Esophagus squamous epithelium (tissue), 4 donors: ENCODE measurements around the gene TKFC.

ENCODE experiments used
- POLR2A ChIP-seq, 4 donors: fragments of 450-650 bp; IDR thresholded peaks; one replicate each; pipeline ENCODE4 v1.6.1; 2017; ENCODE audit warnings: antibody characterized with exemption in 4 of 4, mild to moderate bottlenecking in 4 of 4, moderate library complexity in 3 of 4
- TF ChIP-seq, protein P1 (sequence below), 6 experiments: fragments of 450-650 bp in 4 of 6; fragments of 200-600 bp in 2 of 6; sonication (generic) in 2 of 6; IDR thresholded peaks; one replicate each; pipeline ENCODE4 v1.5.1; 2016 to 2019; ENCODE audit warnings: antibody characterized with exemption in 6 of 6, mild to moderate bottlenecking in 4 of 6, moderate library complexity in 4 of 6

DNA sequence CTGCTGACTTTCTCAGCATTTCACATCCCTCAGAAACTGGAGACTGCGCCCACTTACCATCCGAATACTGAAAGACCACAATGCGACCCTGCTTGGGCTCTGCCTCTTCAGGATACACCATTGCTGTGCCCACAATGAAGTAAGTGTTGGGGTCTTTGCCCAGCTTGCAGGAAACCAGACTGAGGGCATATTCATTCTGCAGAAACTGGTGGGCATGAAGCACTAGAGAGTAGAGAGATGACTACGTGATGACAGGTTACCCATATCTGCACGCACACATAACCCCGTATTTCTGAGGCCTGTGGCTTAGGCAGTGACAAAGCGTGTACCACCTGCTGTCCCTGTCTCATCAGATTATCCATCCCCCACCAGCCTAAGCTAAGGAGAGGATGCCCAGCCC, 23.3 kb upstream of the TKFC start:
- TF ChIP-seq, protein P1, sequence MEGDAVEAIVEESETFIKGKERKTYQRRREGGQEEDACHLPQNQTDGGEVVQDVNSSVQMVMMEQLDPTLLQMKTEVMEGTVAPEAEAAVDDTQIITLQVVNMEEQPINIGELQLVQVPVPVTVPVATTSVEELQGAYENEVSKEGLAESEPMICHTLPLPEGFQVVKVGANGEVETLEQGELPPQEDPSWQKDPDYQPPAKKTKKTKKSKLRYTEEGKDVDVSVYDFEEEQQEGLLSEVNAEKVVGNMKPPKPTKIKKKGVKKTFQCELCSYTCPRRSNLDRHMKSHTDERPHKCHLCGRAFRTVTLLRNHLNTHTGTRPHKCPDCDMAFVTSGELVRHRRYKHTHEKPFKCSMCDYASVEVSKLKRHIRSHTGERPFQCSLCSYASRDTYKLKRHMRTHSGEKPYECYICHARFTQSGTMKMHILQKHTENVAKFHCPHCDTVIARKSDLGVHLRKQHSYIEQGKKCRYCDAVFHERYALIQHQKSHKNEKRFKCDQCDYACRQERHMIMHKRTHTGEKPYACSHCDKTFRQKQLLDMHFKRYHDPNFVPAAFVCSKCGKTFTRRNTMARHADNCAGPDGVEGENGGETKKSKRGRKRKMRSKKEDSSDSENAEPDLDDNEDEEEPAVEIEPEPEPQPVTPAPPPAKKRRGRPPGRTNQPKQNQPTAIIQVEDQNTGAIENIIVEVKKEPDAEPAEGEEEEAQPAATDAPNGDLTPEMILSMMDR (IDR thresholded peaks at IDR 0.05) = no peak
- no peak for TF ChIP-seq POLR2A (IDR thresholded peaks at IDR 0.05)
